Kidney epithelial cell (primary cell): ENCODE data around the gene KMT2C. TPM values are rescaled to one million over a fixed set of nuclear protein-coding genes. Genes with fewer than 3 reads are reported as not detected.

Experiments used
- DNase-seq: peaks from one replicate; pipeline ENCODE4 v3.0.0-alpha.2; 2010; ENCODE audit warnings: low read depth
- H3K27me3 ChIP-seq: 2 replicates; pipeline ENCODE4 v1.6.0; 2011; ENCODE audit warnings: low read length; ENCODE audit not compliant: control insufficient read depth, insufficient read depth
- H3K36me3 ChIP-seq: 2 replicates; pipeline ENCODE4 v1.5.1; 2011; ENCODE audit warnings: low read length; ENCODE audit not compliant: control insufficient read depth, insufficient read depth
- H3K4me3 ChIP-seq: 2 replicates; pipeline ENCODE4 v1.5.1; 2011; ENCODE audit warnings: low read depth, mild to moderate bottlenecking, control low read depth, low read length
- total RNA-seq: library from RNA; depleted of rRNA; stranded (reverse); fragments of >200 nt; gene quantifications from 2 replicates; pipeline ENCODE4 v1.2.3, GENCODE V29; 2015
- TF ChIP-seq, protein P1 (sequence below): IDR thresholded peaks from 2 replicates; pipeline ENCODE4 v1.5.1; 2011; ENCODE audit warnings: mild to moderate bottlenecking, moderate library complexity, low read length, control low read depth, inconsistent platforms; ENCODE audit not compliant: insufficient read depth, poor library complexity, severe bottlenecking

KMT2C gene
- total RNA-seq, 1 donor from 2014 or later, result 29.0 TPM

DNA sequence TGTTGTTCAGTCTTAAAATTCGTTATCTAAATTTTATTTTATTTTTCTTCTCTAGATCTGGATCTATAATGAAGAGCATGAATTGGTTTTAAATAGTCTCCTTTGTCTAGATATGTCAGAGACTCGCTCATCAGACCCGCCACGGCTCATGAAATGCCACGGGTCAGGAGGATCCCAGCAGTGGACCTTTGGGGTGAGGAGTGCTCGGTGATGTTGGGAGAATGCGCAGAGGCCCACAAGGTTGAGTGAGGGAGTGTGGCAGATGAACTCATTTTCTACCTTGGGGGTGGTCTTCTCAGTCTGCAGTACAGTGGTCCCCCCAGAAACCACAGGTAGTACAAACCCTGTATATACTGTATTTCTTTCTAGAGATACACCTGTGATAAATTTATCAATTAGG is 315.0 kb downstream of the KMT2C start:
- H3K36me3 ChIP-seq, result peaks cover 3% of the 10 kb centered on the region
- TF ChIP-seq, protein P1, sequence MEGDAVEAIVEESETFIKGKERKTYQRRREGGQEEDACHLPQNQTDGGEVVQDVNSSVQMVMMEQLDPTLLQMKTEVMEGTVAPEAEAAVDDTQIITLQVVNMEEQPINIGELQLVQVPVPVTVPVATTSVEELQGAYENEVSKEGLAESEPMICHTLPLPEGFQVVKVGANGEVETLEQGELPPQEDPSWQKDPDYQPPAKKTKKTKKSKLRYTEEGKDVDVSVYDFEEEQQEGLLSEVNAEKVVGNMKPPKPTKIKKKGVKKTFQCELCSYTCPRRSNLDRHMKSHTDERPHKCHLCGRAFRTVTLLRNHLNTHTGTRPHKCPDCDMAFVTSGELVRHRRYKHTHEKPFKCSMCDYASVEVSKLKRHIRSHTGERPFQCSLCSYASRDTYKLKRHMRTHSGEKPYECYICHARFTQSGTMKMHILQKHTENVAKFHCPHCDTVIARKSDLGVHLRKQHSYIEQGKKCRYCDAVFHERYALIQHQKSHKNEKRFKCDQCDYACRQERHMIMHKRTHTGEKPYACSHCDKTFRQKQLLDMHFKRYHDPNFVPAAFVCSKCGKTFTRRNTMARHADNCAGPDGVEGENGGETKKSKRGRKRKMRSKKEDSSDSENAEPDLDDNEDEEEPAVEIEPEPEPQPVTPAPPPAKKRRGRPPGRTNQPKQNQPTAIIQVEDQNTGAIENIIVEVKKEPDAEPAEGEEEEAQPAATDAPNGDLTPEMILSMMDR, result no peak
- H3K4me3 ChIP-seq, result no peak overlapping the region
- DNase-seq, result no peak
- H3K27me3 ChIP-seq, result no peaks in the 10 kb centered on the region

DNA sequence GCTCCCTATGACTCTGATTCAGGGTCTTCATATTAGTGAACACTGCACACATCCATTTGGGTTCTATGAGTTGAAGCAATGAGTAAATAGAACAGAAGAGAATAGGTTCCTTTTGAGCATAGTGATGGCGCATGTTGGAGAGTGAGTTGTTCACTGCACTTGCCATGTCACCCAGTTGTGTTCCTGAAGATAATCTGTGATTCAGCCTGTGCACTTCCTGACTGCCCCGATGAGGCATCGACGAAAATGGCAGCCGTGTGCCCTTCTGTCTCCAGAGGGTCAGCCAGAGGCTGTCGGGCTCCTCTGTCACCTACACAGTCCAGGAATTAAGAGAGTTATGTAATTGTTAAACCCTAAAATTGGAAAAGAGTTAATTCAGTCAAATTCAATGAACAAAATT is 315.6 kb downstream of the KMT2C start:
- H3K36me3 ChIP-seq, result peaks cover 3% of the 10 kb centered on the region
- TF ChIP-seq, protein P1, result no peak
- no peak overlapping the region for H3K4me3 ChIP-seq
- H3K27me3 ChIP-seq, result no peaks in the 10 kb centered on the region
- no peak for DNase-seq

DNA sequence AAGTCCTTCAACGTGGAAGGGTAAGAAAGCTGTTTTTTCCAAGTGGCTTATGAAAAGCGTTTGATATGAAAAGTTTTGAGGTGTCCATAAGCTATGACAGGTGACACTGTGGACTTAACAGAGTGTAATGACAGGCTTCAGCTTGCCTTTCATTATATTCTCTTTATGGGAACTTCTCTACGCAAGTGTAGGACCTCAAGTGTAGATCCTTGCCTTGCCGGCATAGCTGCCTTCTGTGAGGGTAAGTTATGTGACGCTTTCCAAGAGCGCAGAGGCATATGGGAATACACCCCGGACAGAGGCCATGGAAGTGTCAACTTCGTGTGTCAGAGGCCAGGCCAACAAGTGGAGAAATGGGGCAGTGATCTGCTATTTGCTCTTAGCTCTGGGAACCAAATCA is 318.4 kb downstream of the KMT2C start:
- H3K4me3 ChIP-seq, result no peak overlapping the region
- peaks cover 3% of the 10 kb centered on the region for H3K36me3 ChIP-seq
- DNase-seq, result no peak
- no peaks in the 10 kb centered on the region for H3K27me3 ChIP-seq
- TF ChIP-seq, protein P1, result no peak

DNA sequence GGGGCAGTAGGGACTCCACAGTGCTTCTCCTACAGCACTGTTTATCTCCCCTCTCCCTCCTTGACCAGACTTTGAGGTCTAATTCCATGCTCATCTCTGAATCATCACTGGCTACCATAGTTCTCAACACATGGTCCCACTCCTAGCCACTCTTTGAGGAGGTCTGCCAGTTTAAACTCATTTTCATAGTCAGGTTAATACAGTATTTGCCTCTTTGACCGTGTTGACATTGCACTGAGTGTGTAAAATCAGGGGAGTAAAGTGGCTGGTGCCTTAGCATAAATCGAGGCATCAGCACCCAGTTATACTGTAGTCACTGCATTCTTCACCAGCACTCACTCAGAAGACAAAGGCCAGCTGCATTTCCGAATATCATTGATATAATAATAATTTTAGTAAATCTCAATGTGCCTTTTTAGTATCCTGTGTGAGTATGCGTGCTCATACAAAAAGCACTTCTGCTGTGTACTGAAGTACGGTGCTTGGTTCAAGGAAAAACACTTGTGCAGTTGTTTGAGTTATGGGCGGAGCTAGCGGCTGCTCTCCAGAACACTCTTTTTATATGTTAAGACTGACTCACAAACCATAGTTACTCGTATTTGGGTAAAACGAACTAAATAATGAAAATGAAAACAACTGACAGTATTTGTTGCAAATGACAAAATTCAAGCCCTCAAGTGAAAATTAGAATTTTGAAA is 320.6 kb downstream of the KMT2C start:
- Histone ChIP-seq H3K36me3 (peaks cover 2% of the 10 kb centered on the region), H3K4me3 (no peak overlapping the region), H3K27me3 (no peaks in the 10 kb centered on the region)
- TF ChIP-seq, protein P1, result no peak
- no peak for DNase-seq

DNA sequence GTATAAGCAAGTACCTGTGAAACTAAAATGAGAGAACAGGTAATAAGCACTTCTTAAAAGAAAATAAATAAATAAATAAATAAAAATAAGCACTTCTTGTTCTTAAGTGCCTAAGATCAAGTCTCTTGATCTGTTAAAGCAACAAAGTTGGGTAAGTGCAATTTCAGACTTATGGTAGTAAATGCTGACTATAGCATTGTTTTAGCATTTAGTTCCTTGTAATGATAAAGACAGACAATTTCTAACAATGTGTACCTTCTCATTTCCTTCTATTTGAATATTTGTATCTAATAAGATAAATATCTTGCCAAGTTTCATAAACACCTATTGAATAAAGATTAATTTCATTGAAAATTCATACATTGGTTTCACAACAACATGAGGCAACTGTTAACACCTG is 323.0 kb downstream of the KMT2C start:
- Histone ChIP-seq H3K4me3 (no peak overlapping the region), H3K27me3 (no peaks in the 10 kb centered on the region), H3K36me3 (peaks cover 3% of the 10 kb centered on the region)
- DNase-seq, result no peak
- TF ChIP-seq, protein P1, result no peak

DNA sequence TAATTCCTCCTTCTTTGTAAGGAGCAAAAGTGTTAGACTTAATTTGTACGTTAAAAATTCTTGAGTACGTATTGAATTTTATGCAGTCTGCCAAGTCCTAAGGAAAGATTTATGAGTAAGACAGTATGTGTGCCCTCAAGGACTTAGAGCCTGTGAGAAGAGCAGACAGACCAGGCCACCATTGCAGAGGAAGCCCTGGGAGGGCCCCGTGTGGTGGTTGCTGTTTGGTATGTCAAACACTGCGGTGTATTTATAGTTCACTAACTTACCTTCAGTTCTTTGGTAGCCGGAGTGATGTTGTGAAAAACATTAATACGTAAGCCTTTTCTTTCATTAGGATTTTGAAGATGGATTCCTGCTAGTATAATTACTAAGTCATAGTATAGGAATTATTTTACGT is 327.4 kb downstream of the KMT2C start:
- no peak for DNase-seq
- Histone ChIP-seq H3K36me3 (peaks cover 2% of the 10 kb centered on the region), H3K4me3 (no peak overlapping the region), H3K27me3 (no peaks in the 10 kb centered on the region)
- TF ChIP-seq, protein P1, result no peak
